RWPE1 (cell line): ENCODE measurements around the gene IGFL1.

Experiments
- CTCF ChIA-PET: fragments of 350-600 bp; sonication (Branson Sonifier 250); formaldehyde crosslinking; extraction: SDS; loops from one replicate; lab custom pipeline; 2021; lab: Yijun Ruan, JAX
- POLR2A ChIA-PET: fragments of 400-600 bp; formaldehyde crosslinking; extraction: SDS; loops from one replicate; lab custom pipeline; 2020; ENCODE audit warnings: antibody characterized with exemption; ENCODE audit not compliant: low non-redundant PET; lab: Yijun Ruan, JAX
- DNase-seq: peaks from one replicate; pipeline ENCODE4 v3.0.0; 2012; ENCODE audit warnings: low spot score
- H3K27ac ChIP-seq: fragments of 450-650 bp; 2 replicates; pipeline ENCODE4 v1.5.1; 2017
- TF ChIP-seq, protein P1 (sequence below): fragments of 450-650 bp; conservative IDR thresholded peaks from 2 replicates; pipeline ENCODE4 v1.5.1; 2017; ENCODE audit warnings: low read depth, mild to moderate bottlenecking

The IGFL1 gene

DNA sequence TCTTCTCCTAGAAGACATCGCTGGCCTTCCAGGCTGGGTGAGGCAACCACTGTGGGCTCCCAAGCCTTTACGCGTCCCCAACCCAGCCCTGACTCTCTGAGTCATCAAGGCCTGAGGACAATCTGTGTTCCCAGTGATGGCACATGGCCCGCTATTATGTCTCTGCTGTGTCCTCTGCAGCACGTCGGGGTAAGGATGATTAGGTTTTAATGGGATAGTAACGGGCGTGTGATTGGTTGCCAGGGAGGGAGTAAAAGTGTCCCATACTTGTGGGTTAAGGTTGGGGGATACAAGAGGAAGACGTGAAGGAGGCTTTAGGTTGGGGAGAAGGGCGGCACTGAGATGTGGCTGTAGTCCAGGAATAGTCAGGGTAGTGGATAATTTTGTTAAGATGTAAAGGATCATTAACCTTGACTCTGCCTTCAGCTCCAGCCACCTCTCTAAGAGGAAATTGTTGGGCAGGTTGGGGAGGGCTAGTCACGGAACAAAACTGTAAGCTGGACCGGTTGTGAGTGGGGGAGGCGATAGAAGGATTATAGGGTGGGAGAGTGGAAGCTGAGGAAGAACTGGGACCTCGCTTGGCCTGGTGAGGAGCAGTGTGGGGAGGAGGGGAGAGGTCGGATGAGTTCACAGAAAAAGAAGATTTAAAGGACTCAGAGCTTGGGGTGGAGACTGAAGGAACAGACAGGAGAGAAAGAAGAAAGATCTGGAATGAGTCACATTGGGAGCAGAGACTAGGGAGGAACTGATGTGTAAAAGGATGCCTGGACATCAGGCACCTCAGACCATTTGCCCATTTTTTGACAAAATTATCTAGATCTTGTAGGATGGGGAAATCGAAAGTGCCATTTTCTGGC is 27.9 kb upstream of the IGFL1 start:
- TF ChIP-seq, protein P1, sequence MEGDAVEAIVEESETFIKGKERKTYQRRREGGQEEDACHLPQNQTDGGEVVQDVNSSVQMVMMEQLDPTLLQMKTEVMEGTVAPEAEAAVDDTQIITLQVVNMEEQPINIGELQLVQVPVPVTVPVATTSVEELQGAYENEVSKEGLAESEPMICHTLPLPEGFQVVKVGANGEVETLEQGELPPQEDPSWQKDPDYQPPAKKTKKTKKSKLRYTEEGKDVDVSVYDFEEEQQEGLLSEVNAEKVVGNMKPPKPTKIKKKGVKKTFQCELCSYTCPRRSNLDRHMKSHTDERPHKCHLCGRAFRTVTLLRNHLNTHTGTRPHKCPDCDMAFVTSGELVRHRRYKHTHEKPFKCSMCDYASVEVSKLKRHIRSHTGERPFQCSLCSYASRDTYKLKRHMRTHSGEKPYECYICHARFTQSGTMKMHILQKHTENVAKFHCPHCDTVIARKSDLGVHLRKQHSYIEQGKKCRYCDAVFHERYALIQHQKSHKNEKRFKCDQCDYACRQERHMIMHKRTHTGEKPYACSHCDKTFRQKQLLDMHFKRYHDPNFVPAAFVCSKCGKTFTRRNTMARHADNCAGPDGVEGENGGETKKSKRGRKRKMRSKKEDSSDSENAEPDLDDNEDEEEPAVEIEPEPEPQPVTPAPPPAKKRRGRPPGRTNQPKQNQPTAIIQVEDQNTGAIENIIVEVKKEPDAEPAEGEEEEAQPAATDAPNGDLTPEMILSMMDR: no peak
- POLR2A ChIA-PET: no interaction called here
- CTCF ChIA-PET: interaction anchor here (0.6 to 1.1 kb wide), 2 partner anchors 30 to 123 kb away, joined by 3 to 4 read pairs; no protein-coding TSS in a partner anchor
- H3K27ac ChIP-seq: peak overlapping the region; percentile 98
- DNase-seq: no peak

DNA sequence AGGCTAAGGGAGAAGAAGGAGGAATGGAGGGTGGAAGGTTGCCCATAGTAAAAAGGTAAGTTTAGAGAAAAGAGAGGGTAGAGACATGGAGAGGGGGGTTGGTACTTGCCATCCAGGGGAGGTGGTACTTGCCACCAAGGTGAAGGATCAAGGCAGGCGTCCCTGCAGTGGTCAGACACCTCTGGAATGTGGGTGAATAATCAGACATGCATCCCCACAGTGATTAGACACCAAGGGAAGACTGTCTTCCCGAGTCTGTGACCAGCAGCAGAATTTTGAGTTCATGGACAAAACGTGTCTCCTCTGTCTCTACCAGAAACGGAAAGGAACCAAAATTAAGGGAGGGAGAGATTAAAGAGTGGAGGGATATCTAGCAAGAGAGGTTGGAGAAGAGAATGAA is 27.1 kb upstream of the IGFL1 start:
- no peak for DNase-seq
- TF ChIP-seq, protein P1: no peak
- H3K27ac ChIP-seq: peak overlapping the region; percentile 98
- CTCF ChIA-PET: no interaction called here
- POLR2A ChIA-PET: no interaction called here

DNA sequence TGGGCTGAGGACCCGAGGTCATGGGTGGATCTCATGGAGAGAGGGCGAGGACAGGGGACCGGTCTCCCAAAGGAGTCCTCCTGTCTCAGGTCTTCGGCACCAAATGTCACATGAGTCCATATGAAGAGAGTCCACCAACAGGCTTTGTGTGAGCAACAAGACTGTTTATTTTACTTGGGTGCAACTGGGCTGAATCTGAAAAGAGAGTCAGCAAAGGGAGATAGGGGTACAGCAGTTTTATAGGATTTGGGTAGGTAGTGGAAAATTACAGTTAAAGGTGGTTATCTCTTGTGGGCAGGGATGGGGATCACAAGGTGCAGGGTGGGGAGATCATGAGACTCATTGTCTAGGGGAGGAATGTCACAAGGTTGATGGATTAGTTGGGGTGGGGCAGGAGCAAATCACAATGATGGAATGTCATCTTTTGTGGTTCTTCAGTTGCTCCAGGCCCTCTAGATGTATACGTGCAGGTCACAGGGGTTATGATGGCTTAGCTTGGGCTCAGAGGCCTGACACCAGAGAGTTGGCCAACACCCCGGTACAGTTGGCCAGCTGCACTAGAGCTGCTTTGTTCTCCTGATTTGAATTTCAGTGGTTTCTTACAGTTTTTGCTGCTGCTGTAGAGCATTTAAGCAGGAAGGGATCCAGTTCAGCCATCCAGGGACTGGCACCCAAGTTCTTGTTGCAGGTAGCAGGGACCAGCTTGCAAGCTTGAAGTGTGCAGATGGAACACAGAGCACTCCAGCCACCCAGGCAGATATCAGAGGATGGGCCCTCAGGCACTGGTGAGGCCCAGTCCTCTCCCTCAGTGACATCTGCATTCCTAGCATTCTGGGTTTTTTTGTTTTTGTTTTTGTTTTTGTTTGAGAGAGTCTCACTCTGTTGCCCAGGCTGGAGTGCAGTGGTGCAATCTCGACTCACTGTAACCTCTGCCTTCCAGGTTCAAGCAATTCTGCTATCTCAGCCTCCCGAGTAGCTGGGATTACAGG is 26.4 kb upstream of the IGFL1 start:
- ChIA-PET CTCF (interaction anchor here (0.6 kb wide), 1 partner anchor 175 kb away, joined by 4 read pairs; no protein-coding TSS in a partner anchor), POLR2A (no interaction called here)
- TF ChIP-seq, protein P1: no peak
- H3K27ac ChIP-seq: peak overlapping the region; percentile 98
- no peak for DNase-seq

DNA sequence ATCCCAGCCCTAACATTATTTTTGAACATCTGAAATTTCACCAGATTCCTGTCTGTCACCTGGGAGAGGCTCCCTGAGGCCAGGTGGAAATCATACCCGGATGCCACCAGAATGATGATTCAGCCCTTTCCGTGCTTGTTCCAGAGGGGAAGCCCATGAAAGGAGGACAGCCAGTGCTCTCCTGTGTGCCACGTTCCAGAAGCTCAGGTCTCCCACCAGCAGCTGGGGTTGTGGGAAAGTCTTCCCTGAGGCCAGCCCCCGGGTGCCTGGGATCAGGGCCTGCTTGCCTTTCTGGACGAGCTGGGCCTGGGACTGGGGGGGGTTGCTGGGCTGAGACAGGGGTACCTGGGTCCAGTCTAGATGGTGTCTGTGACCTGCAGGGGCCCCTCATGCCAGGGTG is 25.5 kb upstream of the IGFL1 start:
- TF ChIP-seq, protein P1: no peak
- no peak for DNase-seq
- ChIA-PET POLR2A (no interaction called here), CTCF (no interaction called here)
- H3K27ac ChIP-seq: peak overlapping the region; percentile 98

- POLR2A ChIA-PET: no interaction called here
- no peak for DNase-seq
- peak overlapping the region; percentile 91 for H3K27ac ChIP-seq
- TF ChIP-seq, protein P1: no peak
- CTCF ChIA-PET: interaction anchor here (0.6 to 1.4 kb wide), 2 partner anchors 62 to 177 kb away, joined by 3 read pairs; no protein-coding TSS in a partner anchor
These were observed 24.2 kb upstream of the IGFL1 start for GRCh38 chr19:46205183-46205984.
